ENCODE results near the gene THADA.
"Not testable (repeated sequence)": the region's sequence is repeated elsewhere in the genome, so short reads cannot be mapped to it uniquely, and the experiment has no call there.

The THADA gene

DNA sequence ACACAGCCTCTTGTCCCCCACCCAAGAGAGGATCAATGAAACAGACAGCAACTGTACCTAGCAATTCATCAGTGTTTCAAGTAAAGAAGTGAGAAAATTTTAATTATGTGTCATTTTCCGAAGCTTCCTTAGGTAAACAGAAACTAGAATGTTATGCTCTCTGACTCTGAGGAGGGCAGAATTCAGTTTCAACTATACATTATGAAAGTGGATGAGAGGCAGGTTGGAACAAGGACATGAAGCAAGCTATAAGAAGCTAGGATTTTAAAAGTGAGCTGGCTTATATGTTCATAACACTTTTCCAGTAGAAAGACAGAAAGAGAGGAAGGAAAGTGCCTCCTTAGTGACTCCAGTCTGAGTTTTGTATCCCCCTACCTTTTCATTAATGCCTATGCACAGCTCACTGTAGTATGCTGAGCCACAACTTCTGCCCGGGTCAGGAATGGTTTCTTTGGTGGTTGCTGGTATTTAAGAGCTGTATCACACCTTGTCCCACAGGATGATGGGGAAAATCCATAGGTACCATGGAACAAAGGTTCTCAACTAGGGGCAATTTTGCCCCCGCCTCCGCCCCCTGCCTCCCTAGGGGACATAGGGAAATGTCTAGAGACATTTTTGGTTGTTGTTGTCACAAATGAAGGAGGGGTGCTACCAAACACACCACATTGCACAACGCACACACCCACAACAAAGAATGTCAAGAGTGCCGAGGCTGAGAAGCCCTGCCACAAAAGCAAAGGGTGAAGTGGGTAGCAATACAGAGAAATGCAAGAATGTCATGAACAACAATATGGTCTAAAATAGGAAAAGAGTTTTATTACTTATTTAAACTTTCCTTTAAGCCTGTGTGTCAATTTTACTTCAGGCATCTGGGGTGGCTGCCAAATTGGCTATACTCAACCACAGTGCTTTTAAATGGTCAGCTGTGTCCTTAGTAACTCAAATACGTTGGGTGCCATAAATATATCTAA, 208.5 kb downstream of the THADA start:
- no peak for DNase-seq (ENCODE audit: low spot score)

DNA sequence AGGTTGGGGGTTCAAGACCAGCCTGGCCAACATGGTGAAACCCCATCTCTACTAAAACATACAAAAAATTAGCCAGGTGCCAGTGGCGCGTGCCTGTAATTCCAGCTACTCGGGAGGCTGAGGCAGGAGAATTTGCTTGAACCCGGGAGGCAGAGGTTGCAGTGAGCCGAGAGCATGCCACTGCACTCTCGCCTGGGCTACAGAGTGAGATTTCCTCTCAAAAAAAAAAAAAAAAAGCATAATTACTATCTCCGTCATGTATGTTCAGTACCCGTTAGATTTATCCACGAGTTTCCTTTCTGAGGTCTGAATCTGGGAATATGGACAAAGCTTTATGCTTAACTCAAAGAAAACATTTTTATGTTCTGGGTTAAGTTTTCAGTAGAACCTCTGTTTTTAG, 209.2 kb downstream of the THADA start:
- DNase-seq (ENCODE audit: low spot score): not testable (repeated sequence)

DNA sequence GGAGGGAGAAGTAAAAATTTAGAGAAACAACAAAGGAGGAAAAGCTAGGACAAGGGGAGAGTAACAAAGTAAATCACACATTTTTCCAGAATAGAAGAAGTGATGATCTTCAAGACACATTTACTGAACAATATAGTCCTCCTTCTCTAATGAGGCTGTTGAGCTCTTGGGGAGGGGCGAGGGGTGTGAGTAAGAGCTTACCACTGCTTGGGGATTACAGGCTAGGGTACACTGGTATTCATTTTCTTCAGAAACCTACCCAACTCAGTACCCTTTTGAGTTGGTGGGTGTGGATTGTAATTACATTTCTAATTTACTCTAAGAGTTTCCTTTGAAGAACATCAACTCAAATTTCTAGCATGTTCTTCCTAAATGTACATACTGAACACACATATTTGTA, 211.7 kb downstream of the THADA start:
- DNase-seq (ENCODE audit: low spot score): no peak

GRCh38 chr2:43383533-43383932, 212.3 kb downstream of the THADA start:
- DNase-seq (ENCODE audit: low spot score): no peak

DNA sequence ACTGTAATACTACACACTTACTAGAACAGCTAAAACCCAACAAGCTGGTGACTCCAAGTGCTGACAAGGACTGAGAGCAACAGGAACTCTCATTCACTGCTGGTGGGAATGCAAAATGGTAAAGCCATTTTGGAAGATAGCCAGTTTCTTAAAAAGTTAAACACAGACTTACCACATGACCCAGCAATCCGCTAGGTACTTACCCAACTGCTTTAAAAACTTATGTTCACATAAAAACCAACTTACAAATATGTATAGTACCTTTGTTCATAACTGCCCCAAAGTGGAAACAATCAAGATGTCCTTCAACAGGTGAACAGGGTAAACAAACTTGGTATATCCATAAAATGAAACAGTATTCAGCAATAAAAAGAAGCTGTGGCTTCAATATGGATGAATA, 216.3 kb downstream of the THADA start:
- DNase-seq (ENCODE audit: low spot score): no peak

- no peak for DNase-seq (ENCODE audit: low spot score)
Measured at GRCh38 chr2:43377327-43377726, 218.5 kb downstream of the THADA start.

- no peak for DNase-seq (ENCODE audit: low spot score)
Measured at GRCh38 chr2:43376523-43377198, 219.2 kb downstream of the THADA start.

GRCh38 chr2:43375746-43376522, 219.9 kb downstream of the THADA start:
- no peak for DNase-seq (ENCODE audit: low spot score)

DNA sequence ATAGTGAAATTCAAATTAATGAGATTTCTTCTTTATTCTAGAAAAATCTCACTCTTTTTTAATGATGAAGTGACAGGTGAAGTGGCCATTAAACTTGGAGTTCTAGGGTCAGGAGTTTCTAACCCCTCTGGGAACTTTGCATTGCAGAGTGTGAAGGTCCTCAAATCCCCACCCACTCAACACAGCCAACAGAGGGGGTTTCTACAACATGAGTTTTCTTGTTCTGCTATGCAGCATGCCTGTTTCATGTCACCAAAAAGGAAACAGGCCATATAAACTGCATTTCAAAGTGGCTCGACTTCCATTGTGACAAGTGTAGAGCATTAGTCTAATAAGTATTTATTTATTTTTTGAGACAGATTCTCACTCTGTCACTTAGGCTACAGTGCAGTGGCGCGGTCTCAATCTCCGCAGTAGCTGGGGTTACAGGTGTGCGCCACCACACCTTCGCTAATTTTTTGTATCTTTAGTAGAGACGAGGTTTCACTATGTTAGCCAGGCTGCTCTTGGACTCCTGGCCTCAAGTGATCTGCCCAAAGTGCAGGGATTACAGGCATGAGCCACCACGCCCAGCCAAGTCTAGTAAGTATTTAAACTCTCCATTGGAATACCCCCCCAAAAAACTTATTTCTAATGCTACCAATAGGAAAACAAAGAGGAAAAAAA, 223.3 kb downstream of the THADA start:
- no peak for DNase-seq (ENCODE audit: low spot score)

DNA sequence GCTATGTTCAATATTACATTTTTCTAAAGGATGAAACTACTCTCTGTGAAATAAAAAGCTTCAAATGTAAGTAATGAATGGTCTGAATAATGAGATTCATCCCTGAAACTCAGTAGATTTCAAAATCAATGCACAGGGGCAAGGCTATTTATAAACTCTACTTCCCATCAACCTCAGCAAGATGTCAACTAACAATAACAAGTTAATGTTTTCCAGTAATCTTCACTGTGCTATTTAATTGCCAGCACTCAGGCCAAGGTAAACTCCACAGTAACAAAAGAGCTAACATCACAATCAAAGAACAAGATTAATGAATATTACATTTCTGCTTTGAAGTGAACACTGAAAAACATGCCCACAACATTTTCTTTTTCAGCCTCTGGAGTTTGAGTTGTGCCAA, 225.1 kb downstream of the THADA start:
- no peak for DNase-seq (ENCODE audit: low spot score)

- DNase-seq (ENCODE audit: low spot score): no peak
Measured at GRCh38 chr2:43370146-43370545, 225.7 kb downstream of the THADA start.

GRCh38 chr2:43368483-43369385, 227.1 kb downstream of the THADA start:
- no peak for DNase-seq (ENCODE audit: low spot score)

DNA sequence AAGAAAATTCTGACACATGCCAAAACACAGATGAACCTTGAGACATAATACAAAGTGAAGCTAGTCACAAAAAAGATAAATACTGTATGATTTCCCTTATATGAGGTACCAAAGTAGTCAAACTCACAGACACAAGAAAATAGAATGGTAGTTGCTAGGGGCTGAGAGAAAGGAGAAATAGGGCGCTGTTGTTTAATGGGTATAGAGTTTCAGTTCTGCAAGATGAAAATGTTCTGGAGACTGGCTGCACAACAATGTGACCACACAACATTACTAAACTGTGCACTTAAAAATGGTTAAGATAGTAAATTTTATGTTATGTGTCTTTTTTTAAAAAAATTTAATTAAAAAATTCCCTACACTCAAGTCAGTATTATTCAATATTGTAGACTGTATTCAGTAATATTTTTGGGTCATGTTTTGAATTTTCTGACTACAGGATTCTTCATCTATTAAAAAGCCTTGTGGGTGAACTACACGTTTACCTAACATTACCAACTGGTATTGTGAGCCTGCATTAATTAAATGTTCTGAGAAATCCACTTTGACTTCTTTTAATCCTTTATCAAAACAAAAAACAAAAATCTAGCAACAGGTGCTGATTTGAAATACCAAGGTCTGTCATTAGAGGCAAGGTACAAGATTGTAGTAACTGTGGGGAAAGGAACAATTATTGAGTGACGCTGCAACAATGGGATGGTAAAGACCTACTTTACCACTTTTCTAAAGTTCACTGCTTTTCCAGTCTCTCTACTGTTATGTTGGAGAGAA, 228.6 kb downstream of the THADA start:
- no peak for DNase-seq (ENCODE audit: low spot score)

DNA sequence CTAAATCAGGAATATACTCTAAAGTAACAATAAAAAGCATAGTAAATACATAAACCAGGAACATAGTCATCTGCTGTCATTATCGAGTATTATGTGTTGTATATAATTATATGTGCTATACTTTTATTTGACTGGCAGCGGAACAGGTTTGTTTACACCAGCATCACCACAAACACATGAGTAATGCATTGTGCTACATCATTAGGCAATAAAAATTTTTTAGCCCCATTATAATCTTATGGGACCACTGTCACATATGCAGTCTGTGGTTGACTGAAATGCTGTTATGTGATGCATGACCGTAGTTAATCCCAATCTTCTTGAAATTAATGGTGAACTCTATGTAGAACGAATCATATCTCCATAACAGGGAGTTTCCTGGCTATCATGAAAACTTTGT, 232.7 kb downstream of the THADA start:
- no peak for DNase-seq (ENCODE audit: low spot score)

DNA sequence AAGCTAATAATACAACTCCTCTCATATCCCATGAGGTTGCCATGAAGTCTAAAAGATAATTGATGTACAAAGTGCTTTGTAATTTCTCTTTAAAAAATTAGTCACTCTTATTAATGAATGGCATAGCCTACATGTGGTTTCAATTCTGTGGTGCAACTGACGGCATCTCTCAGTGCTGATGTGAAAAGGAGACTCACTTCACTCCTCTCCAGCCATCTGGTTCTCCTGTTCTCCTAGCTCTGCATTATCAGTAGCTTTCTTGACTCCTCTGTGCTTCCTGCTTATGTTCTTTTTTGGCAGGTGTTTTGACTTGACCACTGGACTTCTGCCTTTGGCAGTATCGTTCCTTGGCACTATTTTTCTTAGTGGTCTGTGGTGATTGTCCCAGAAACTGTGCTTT, 234.6 kb downstream of the THADA start:
- DNase-seq (ENCODE audit: low spot score): no peak

- no peak for DNase-seq (ENCODE audit: low spot score)
Measured at GRCh38 chr2:43360137-43360536, 235.7 kb downstream of the THADA start.

DNA sequence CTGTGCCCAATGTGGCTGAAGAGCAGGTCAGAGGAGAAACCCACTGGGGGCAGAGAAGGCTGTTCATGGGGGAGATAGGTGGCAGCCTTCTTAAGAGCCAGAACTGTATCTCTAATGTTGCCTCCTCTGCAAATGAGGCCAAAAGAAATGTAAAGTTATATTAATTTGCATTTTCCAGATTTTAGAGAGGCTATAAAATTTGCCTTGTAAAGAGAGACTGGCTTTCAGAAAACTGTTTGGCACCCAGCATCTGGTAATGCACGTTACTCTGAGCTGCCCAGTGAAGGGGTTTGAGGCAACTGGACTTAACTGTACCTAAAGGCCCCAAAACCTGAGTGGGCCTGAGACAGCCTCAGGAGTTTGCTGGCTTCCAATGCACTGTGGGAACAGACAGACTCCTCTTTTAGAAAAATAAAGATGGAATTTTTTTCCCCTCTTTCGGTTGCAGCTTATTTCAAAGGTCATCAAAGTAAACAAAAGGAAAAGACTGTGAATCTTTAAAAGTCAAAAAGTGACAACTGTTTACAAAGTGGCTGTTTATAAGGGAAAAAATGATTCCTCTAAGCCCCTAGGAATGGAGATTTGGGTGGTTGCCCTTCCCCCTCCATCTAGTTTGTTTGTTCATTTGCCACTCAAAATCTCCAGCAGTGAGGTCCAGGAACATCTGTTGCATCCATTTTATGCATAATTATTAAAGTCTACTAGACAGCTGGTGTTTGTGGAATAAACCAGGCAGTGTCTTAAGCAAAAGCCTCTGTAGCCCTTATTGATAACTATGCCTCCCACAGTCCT, 237.2 kb downstream of the THADA start:
- no peak for DNase-seq (ENCODE audit: low spot score)

- DNase-seq (ENCODE audit: low spot score): no peak
Measured at GRCh38 chr2:43356774-43357173, 239.1 kb downstream of the THADA start.

DNA sequence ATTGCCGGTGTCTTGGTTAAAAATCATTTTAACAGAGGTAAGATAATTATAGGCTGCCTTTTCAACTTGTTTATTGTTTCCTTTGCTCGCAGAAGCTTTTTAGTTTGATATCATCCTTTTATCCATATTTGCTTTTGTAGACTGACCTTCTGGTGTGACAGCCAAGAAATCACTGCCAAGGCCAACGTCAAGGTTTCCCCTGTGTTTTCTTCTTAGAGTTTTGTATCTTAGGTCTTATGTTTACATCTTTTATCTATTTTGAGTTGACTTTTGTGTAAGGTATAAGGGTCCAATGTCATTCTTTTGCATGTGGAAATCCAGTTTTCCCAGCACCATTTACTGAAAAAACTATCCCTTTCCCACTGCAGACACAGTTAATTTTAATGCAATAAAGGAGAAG, 240.4 kb downstream of the THADA start:
- no peak for DNase-seq (ENCODE audit: low spot score)
